Heart right ventricle (tissue), 16 donors: ENCODE results near the gene ST6GALNAC3. TPM values are rescaled to one million over a fixed set of nuclear protein-coding genes. Genes with fewer than 3 reads are reported as not detected.
A peak's percentile ranks its signal among the peaks of the same experiment; 100 is the strongest.

Experiments used
- ATAC-seq, 8 donors: fragments of 200-7000 bp; cut with Tn5 transposase; one replicate each; pipeline ENCODE4 v1.9.1; 2020; ENCODE audit warnings: mild to moderate bottlenecking in 8 of 8, moderate library complexity in 8 of 8, moderate number of reproducible peaks in 1 of 8
- DNase-seq, 2 donors: peaks; one replicate each; pipeline ENCODE4 v3.0.0-alpha.2; 2020
- H3K27ac ChIP-seq, 10 donors: fragments of 200-600 bp; sonication (generic) in 2 of 10; one replicate each; pipeline versions ENCODE4 v1.5.0 to v1.8.0; 2020 to 2022; ENCODE audit warnings: mild to moderate bottlenecking in 3 of 10
- H3K27me3 ChIP-seq, 7 donors: fragments of 200-600 bp; one replicate each; pipeline ENCODE4 v1.8.0; 2021 to 2022; ENCODE audit warnings: mild to moderate bottlenecking in 2 of 7
- H3K36me3 ChIP-seq, 9 donors: fragments of 200-600 bp; sonication (generic) in 1 of 9; one replicate each; pipeline versions ENCODE4 v1.5.0 to v1.8.0; 2020 to 2022; ENCODE audit warnings: mild to moderate bottlenecking in 2 of 9
- H3K4me1 ChIP-seq, 9 donors: fragments of 200-600 bp; sonication (generic) in 1 of 9; one replicate each; pipeline versions ENCODE4 v1.5.0 to v1.8.0; 2020 to 2022; ENCODE audit warnings: mild to moderate bottlenecking in 4 of 9
- H3K4me3 ChIP-seq, 10 donors: fragments of 200-600 bp; sonication (generic) in 2 of 10; one replicate each; pipeline versions ENCODE4 v1.5.0 to v1.8.0; 2020 to 2022; ENCODE audit warnings: mild to moderate bottlenecking in 7 of 10, moderate library complexity in 2 of 10
- H3K9me3 ChIP-seq, 11 donors: fragments of 200-600 bp in 10 of 11; sonication (generic) in 2 of 11; one replicate each; pipeline versions ENCODE4 v1.5.0 to v1.8.0; 2013 to 2022; ENCODE audit warnings: mild to moderate bottlenecking in 2 of 11, control low read depth in 1 of 11, moderate library complexity in 1 of 11
- CTCF ChIP-seq, 9 donors: fragments of 200-600 bp; sonication (generic) in 2 of 9; IDR thresholded peaks; one replicate each; pipeline versions ENCODE4 v1.5.0 to v1.8.0; 2021 to 2022; ENCODE audit warnings: antibody characterized with exemption in 9 of 9, mild to moderate bottlenecking in 5 of 9, moderate library complexity in 1 of 9
- WGBS, 2 donors: extraction: QIAGEN DNeasy Blood & Tissue Kit; methylation state at CpG; one replicate each; pipeline ENCODE4 v1.1.7; 2013; ENCODE audit warnings: inconsistent platforms in 1 of 2; 5-methylcytosine and 5-hydroxymethylcytosine counted together
- intact Hi-C, 10 donors: fragments of 100-400 bp; cut with DNase I; formaldehyde crosslinking; loops; one replicate each; pipeline versions ENCODE4 v1.11.1 to v1.14.2; 2022
- long read RNA-seq, 3 donors: library from polyadenylated mRNA; unstranded; transcript quantifications; one replicate each; pipeline ENCODE4 v2.0.0, GENCODE V29; 2020 to 2021
- polyA plus RNA-seq, 2 donors: library from polyadenylated mRNA; stranded (reverse); fragments of 200-250 nt; gene quantifications; one replicate each; pipeline ENCODE4 v1.2.3, GENCODE V29; 2013
- total RNA-seq, 10 donors: library from RNA; stranded (reverse); fragmentation: NEBNext Ultra II Directional in 3 of 10; extraction: Animal tissue kit (Norgen Biotek cat#: 25700) in 3 of 10; gene quantifications; one replicate each; pipeline versions ENCODE4 v1.2.1 to v1.2.4, GENCODE V29; 2021 to 2023
- donor health status: Arrhythmogenic right ventricular cardiomyopathy.
- donor health status: ischemic (EF 13 %, LVEDD 7.1; RV severe dilation, severe dysfunction).
- donor health status: healthy with polysubstance abuse.
- donor health status: DM: no; HTN: yes; CAD: no.
- donor health status: DM: no; HTN: no; CAD: no.
- donor health status: ischemic (EF 25% LVEDD 6.9; RV normal size, moderate dysfunction).
- donor health status: ischemic (EF 25% LVEDD 5.7; RV mildly dilated, moderate dysfunction).
- donor health status: healthy.
- donor health status: DM: yes; HTN: yes; CAD: no.
- donor health status: Ischemic cardiomyopathy.
- donor health status: ischemic (EF 35%, LVEDD 5.7; RV mildly dilated, moderate dysfunction).
- donor health status: nonischemic (EF 11% LVEDD 7.7; RV severe dilation, severe dysfunction).
- donor health status: DM: yes; HTN: yes; CAD: no.
- donor health status: PGD.
- donor health status: ischemic (EF 29% LVEDD 5.4; RV normal size, mild dysfunction).
- donor health status: nonischemic (EF 23%, LVEDD 6.1; RV moderate dilation, normal function).

ST6GALNAC3 gene
- total RNA-seq = 10 to 100 TPM in 1 of 10 donors, 1 to 10 TPM in 9; 2.8 to 10.3 (median 5.0) TPM
- 1 to 10 TPM; 3.3 to 3.8 TPM for polyA plus RNA-seq
- long read RNA-seq, donor 1, partial matches to known transcripts = 0 of 2 reads
- long read RNA-seq, donor 1, other reads (novel, unspliced or antisense) = 2 of 2 reads
- long read RNA-seq, donor 2, partial matches to known transcripts = 0 of 2 reads
- long read RNA-seq, donor 2, other reads (novel, unspliced or antisense) = 2 of 2 reads
- long read RNA-seq, donor 3, partial matches to known transcripts = 0 of 12 reads
- long read RNA-seq, donor 3, other reads (novel, unspliced or antisense) = 12 of 12 reads

- WGBS, 2 donors = 1% methylated on average over 50 to 59 of the region's 59 CpGs
- Histone ChIP-seq H3K27me3 (no peaks in the 10 kb centered on the region), H3K4me3 (peak within 1 kb of the TSS; percentile 56 to 77 (median 68)), H3K9me3 (no peaks in the 10 kb centered on the region), H3K4me1 (peaks cover 0 to 38% (median 11%) of the 10 kb centered on the region in 9 donors), H3K27ac (peak within 1 kb of the TSS; percentile 45 to 88 (median 82)), H3K36me3 (no peaks in the 10 kb centered on the region)
- ATAC-seq = peak; percentile 91 to 98 (median 96)
- peak; percentile 65 to 78 for DNase-seq
- no peak for TF ChIP-seq CTCF (IDR thresholded peaks at IDR 0.05)
- intact Hi-C loops = loop anchor here in 2 of 10 donors (2.0 kb wide), 2 partner anchors 64 to 68 kb away; no protein-coding TSS in a partner anchor
Observed at GRCh38 chr1:76074321-76075187, at the start of gene ST6GALNAC3. ST6GALNAC3 (plus strand) TSS chr1:76074746.

GRCh38 chr1:76027341-76027740, 47.2 kb upstream of the ST6GALNAC3 start:
- Histone ChIP-seq H3K27me3 (peaks cover 0 to 5% (median 0%) of the 10 kb centered on the region in 7 donors), H3K4me1 (no peaks in the 10 kb centered on the region), H3K27ac (no peak overlapping the region), H3K9me3 (no peaks in the 10 kb centered on the region), H3K4me3 (no peak overlapping the region), H3K36me3 (no peaks in the 10 kb centered on the region)
- TF ChIP-seq CTCF (IDR thresholded peaks at IDR 0.05) = no peak
- intact Hi-C loops = no loop called here
- ATAC-seq = no peak
- WGBS, 2 donors = 87 to 90% methylated on average over 4 of the region's 4 CpGs
- DNase-seq = no peak

GRCh38 chr1:76029331-76029730, 45.2 kb upstream of the ST6GALNAC3 start:
- no peak for TF ChIP-seq CTCF (IDR thresholded peaks at IDR 0.05)
- Histone ChIP-seq H3K9me3 (peaks cover 0 to 4% (median 0%) of the 10 kb centered on the region in 11 donors), H3K27me3 (no peaks in the 10 kb centered on the region), H3K27ac (no peak overlapping the region), H3K36me3 (no peaks in the 10 kb centered on the region), H3K4me3 (no peak overlapping the region), H3K4me1 (no peaks in the 10 kb centered on the region)
- DNase-seq (no peak), ATAC-seq (no peak)
- 83 to 89% methylated on average over 1 of the region's 1 CpG for WGBS, 2 donors
- intact Hi-C loops = no loop called here

- TF ChIP-seq CTCF (IDR thresholded peaks at IDR 0.05) = no peak
- Histone ChIP-seq H3K36me3 (no peaks in the 10 kb centered on the region), H3K4me3 (no peak overlapping the region), H3K9me3 (peaks cover 0 to 4% (median 0%) of the 10 kb centered on the region in 11 donors), H3K27me3 (no peaks in the 10 kb centered on the region), H3K27ac (no peak overlapping the region), H3K4me1 (no peaks in the 10 kb centered on the region)
- DNase-seq (no peak), ATAC-seq (no peak)
- WGBS, 2 donors = 77 to 87% methylated on average over 2 of the region's 2 CpGs
- intact Hi-C loops = no loop called here
Observed at GRCh38 chr1:76031496-76031895, 43.0 kb upstream of the ST6GALNAC3 start.
